ENCODE data around the gene MED19. TPM values are rescaled to one million over a fixed set of nuclear protein-coding genes. Genes with fewer than 3 reads are reported as not detected.
"Not testable (repeated sequence)": the region's sequence is repeated elsewhere in the genome, so short reads cannot be mapped to it uniquely, and the experiment has no call there.

The MED19 gene
- total RNA-seq, 1 donor from 2014 or later = 18.5 TPM

- peaks cover 34% of the 10 kb centered on the region for H3K4me1 Mint-ChIP-seq (ENCODE audit: unreplicated experiment)
- no peaks in the 10 kb centered on the region for H3K9me3 Mint-ChIP-seq (ENCODE audit: unreplicated experiment)
- H3K27ac Mint-ChIP-seq (ENCODE audit: unreplicated experiment) = peak overlapping the region; percentile 24
- DNase-seq (ENCODE audit: extremely low spot score, unreplicated experiment) = no peak
- no peaks in the 10 kb centered on the region for H3K27me3 Mint-ChIP-seq (ENCODE audit: unreplicated experiment)
- peak overlapping the region; percentile 98 for H3K4me3 Mint-ChIP-seq (ENCODE audit: unreplicated experiment)
- no peak for TF ChIP-seq CTCF (IDR thresholded peaks at IDR 0.05)
- peaks cover 4% of the 10 kb centered on the region for H3K36me3 Mint-ChIP-seq (ENCODE audit: unreplicated experiment)
These were observed 1.8 kb upstream of the MED19 start for GRCh38 chr11:57713835-57714234.

- Mint-ChIP-seq H3K4me3 (ENCODE audit: unreplicated experiment) (peak within 1 kb of the TSS; percentile 98), H3K27ac (ENCODE audit: unreplicated experiment) (peak within 1 kb of the TSS; percentile 93), H3K36me3 (ENCODE audit: unreplicated experiment) (peaks cover 4% of the 10 kb centered on the region), H3K4me1 (ENCODE audit: unreplicated experiment) (peaks cover 40% of the 10 kb centered on the region), H3K9me3 (ENCODE audit: unreplicated experiment) (no peaks in the 10 kb centered on the region), H3K27me3 (ENCODE audit: unreplicated experiment) (no peaks in the 10 kb centered on the region)
- DNase-seq (ENCODE audit: extremely low spot score, unreplicated experiment) = peak; percentile 96
- no peak for TF ChIP-seq CTCF (IDR thresholded peaks at IDR 0.05)
These were observed 488 bp upstream of the MED19 start, which contains the start of gene TMX2 for GRCh38 chr11:57712256-57713150. Gene TMX2, plus strand, starts transcription at chr11:57712593. Its CDS starts 26 bp downstream, at chr11:57712619.

GRCh38 chr11:57709802-57710367 lies 2.1 kb downstream of the MED19 start:
- Mint-ChIP-seq H3K4me3 (ENCODE audit: unreplicated experiment) (no peak overlapping the region), H3K36me3 (ENCODE audit: unreplicated experiment) (peaks cover 4% of the 10 kb centered on the region), H3K4me1 (ENCODE audit: unreplicated experiment) (peaks cover 38% of the 10 kb centered on the region), H3K27ac (ENCODE audit: unreplicated experiment) (no peak overlapping the region), H3K27me3 (ENCODE audit: unreplicated experiment) (no peaks in the 10 kb centered on the region), H3K9me3 (ENCODE audit: unreplicated experiment) (no peaks in the 10 kb centered on the region)
- DNase-seq (ENCODE audit: extremely low spot score, unreplicated experiment) = no peak
- TF ChIP-seq CTCF (IDR thresholded peaks at IDR 0.05) = no peak

GRCh38 chr11:57705432-57705831 lies 6.6 kb downstream of the MED19 start:
- not testable (repeated sequence) for DNase-seq (ENCODE audit: extremely low spot score, unreplicated experiment); H3K9me3 Mint-ChIP-seq (ENCODE audit: unreplicated experiment); H3K27me3 Mint-ChIP-seq (ENCODE audit: unreplicated experiment); H3K4me3 Mint-ChIP-seq (ENCODE audit: unreplicated experiment); H3K4me1 Mint-ChIP-seq (ENCODE audit: unreplicated experiment); H3K27ac Mint-ChIP-seq (ENCODE audit: unreplicated experiment)
- H3K36me3 Mint-ChIP-seq (ENCODE audit: unreplicated experiment) = peaks cover 28% of the 10 kb centered on the region

- Mint-ChIP-seq H3K36me3 (ENCODE audit: unreplicated experiment) (peaks cover 32% of the 10 kb centered on the region), H3K4me3 (ENCODE audit: unreplicated experiment) (no peak overlapping the region), H3K4me1 (ENCODE audit: unreplicated experiment) (peaks cover 7% of the 10 kb centered on the region)
These were observed 7.1 kb downstream of the MED19 start for GRCh38 chr11:57704932-57705331.

More at GRCh38 chr11:57704932-57705331, 7.1 kb downstream of the MED19 start:
- no peaks in the 10 kb centered on the region for H3K9me3 Mint-ChIP-seq (ENCODE audit: unreplicated experiment)
- H3K27ac Mint-ChIP-seq (ENCODE audit: unreplicated experiment) = no peak overlapping the region
- no peak for DNase-seq (ENCODE audit: extremely low spot score, unreplicated experiment)
- H3K27me3 Mint-ChIP-seq (ENCODE audit: unreplicated experiment) = no peaks in the 10 kb centered on the region
- TF ChIP-seq CTCF (IDR thresholded peaks at IDR 0.05) = no peak
